Measurements from ENCODE around the gene POMC. TPM values are rescaled to one million over a fixed set of nuclear protein-coding genes. Genes with fewer than 3 reads are reported as not detected.
"Not testable (repeated sequence)": the region's sequence is repeated elsewhere in the genome, so short reads cannot be mapped to it uniquely, and the experiment has no call there.

POMC gene
- polyA plus RNA-seq, 1 donor: 2.9 TPM

- no peak for DNase-seq
These were observed 8.3 kb upstream of the POMC start for GRCh38 chr2:25176541-25177181.

- no peak for DNase-seq
These were observed 7.8 kb upstream of the POMC start for GRCh38 chr2:25176138-25176537.

GRCh38 chr2:25174192-25174861 lies 5.9 kb upstream of the POMC start:
- DNase-seq: no peak

GRCh38 chr2:25173719-25174118 lies 5.3 kb upstream of the POMC start:
- no peak for DNase-seq

- DNase-seq: no peak
These were observed 2.5 kb upstream of the POMC start for GRCh38 chr2:25170888-25171287.

GRCh38 chr2:25169073-25169470 lies 692 bp upstream of the POMC start:
- DNase-seq: no peak

GRCh38 chr2:25165992-25166875 lies 2.1 kb downstream of the POMC start:
- no peak for DNase-seq

- no peak for DNase-seq
These were observed 3.8 kb downstream of the POMC start for GRCh38 chr2:25164561-25164960.

GRCh38 chr2:25162061-25162460 lies 6.3 kb downstream of the POMC start:
- not testable (repeated sequence) for DNase-seq

GRCh38 chr2:25161055-25161781 lies 7.2 kb downstream of the POMC start:
- peak; percentile 62 for DNase-seq

GRCh38 chr2:25160376-25160775 lies 8.0 kb downstream of the POMC start:
- no peak for DNase-seq

GRCh38 chr2:25159949-25160348 lies 8.4 kb downstream of the POMC start:
- no peak for DNase-seq

- no peak for DNase-seq
These were observed 10.1 kb downstream of the POMC start for GRCh38 chr2:25158096-25158852.

GRCh38 chr2:25155401-25155800 lies 13.0 kb downstream of the POMC start:
- no peak for DNase-seq

GRCh38 chr2:25151718-25152117 lies 16.7 kb downstream of the POMC start:
- DNase-seq: no peak

- DNase-seq: not testable (repeated sequence)
These were observed 17.4 kb downstream of the POMC start for GRCh38 chr2:25150993-25151392.

GRCh38 chr2:25149646-25150045 lies 18.7 kb downstream of the POMC start:
- no peak for DNase-seq

- DNase-seq: no peak
These were observed 21.5 kb downstream of the POMC start for GRCh38 chr2:25146896-25147295.

- DNase-seq: no peak
These were observed 22.6 kb downstream of the POMC start for GRCh38 chr2:25145803-25146202.

GRCh38 chr2:25141120-25141519 lies 27.3 kb downstream of the POMC start:
- no peak for DNase-seq

GRCh38 chr2:25140535-25140934 lies 27.8 kb downstream of the POMC start:
- DNase-seq: not testable (repeated sequence)

- DNase-seq: no peak
These were observed 35.7 kb downstream of the POMC start for GRCh38 chr2:25132693-25133092.
